ENCODE data around the gene RCN2. TPM values are rescaled to one million over a fixed set of nuclear protein-coding genes. Genes with fewer than 3 reads are reported as not detected.

The RCN2 gene
- total RNA-seq, 3 donors from 2014 or later = 40.6 to 47.2 (median 46.2) TPM

Other genes starting within 250 kb of the RCN2 start
- gene SCAPER, start 26.4 kb upstream of the RCN2 start, total RNA-seq = 10 to 100 TPM; 19.5 to 49.8 (median 28.5) TPM
- 10 to 100 TPM in 1 of 3 donors, 1 to 10 TPM in 2; 2.6 to 11.0 (median 3.9) TPM for gene PSTPIP1, start 63.4 kb downstream of the RCN2 start, total RNA-seq
- gene TSPAN3, start 139.4 kb downstream of the RCN2 start, total RNA-seq = 100 to 1,000 TPM; 148 to 398 (median 292) TPM

Measured in breast epithelium (tissue), 3 donors.